22Rv1 (cell line): Measurements from ENCODE around the gene ANO7.
A peak's percentile ranks its signal among the peaks of the same experiment; 100 is the strongest.

ENCODE experiments used
- ZFX ChIP-seq: fragments of 450-650 bp; IDR thresholded peaks from 2 replicates; pipeline ENCODE4 v1.6.1; 2017; ENCODE audit warnings: antibody characterized with exemption, borderline replicate concordance
- TF ChIP-seq, protein P1 (sequence below): fragments of 450-650 bp; IDR thresholded peaks from 2 replicates; pipeline ENCODE4 v1.5.1; 2017; ENCODE audit warnings: mild to moderate bottlenecking

DNA sequence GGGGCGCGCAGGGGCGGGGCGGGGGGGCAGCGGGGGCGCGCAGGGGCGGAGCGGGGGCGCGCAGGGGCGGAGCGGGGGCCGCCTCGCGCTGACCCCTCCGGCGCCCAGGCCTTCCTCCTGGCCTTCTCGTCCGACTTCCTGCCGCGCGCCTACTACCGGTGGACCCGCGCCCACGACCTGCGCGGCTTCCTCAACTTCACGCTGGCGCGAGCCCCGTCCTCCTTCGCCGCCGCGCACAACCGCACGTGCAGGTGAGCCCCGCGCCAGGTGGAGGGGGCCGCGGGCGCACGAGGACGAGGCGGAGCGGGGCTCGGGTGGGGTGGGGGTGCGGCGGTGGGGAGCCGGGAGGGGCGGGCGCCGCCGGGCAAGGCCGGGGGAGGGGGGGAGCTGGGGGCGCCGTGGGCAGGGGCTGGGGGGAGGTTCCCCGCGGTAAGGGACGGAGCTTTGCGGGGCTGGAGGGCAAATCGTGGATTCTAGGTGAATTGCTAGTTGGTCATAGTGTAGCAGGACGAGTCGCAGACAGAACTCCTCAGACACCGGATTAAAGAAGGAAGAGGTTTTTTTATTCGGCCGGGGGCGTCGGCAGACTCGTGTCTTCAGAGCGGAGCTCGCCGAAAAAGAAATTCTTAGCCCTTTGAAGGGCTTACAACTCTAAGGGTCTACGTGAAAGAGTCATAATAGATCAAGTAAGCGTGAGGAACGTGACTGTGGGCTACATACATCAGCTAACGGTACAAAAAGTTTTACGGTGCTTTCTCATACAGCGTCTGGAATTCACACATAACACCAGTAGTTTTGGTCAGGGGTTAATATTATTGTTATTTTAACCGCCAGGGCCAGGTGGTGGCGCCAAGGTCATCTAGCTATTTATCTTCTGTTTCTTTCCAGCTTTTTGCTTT lies 29.9 kb downstream of the ANO7 start:
- TF ChIP-seq, protein P1, sequence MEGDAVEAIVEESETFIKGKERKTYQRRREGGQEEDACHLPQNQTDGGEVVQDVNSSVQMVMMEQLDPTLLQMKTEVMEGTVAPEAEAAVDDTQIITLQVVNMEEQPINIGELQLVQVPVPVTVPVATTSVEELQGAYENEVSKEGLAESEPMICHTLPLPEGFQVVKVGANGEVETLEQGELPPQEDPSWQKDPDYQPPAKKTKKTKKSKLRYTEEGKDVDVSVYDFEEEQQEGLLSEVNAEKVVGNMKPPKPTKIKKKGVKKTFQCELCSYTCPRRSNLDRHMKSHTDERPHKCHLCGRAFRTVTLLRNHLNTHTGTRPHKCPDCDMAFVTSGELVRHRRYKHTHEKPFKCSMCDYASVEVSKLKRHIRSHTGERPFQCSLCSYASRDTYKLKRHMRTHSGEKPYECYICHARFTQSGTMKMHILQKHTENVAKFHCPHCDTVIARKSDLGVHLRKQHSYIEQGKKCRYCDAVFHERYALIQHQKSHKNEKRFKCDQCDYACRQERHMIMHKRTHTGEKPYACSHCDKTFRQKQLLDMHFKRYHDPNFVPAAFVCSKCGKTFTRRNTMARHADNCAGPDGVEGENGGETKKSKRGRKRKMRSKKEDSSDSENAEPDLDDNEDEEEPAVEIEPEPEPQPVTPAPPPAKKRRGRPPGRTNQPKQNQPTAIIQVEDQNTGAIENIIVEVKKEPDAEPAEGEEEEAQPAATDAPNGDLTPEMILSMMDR: peak; percentile 51
- no peak for TF ChIP-seq ZFX
